ENCODE measurements around the gene ROBO2. TPM values are rescaled to one million over a fixed set of nuclear protein-coding genes. Genes with fewer than 3 reads are reported as not detected.

The ROBO2 gene
- total RNA-seq, 1 experiment from 2014 or later, result not detected

GRCh38 chr3:77053795-77054194 is 13.9 kb downstream of the ROBO2 start:
- Histone ChIP-seq H3K4me3 (replicated peaks in 1 of 2; ENCODE audit: low read depth in 1 of 2, low read length in 2 of 2) (no peak overlapping the region), H3K9ac (ENCODE audit: low read length) (no peak overlapping the region), H3K9me3 (ENCODE audit: control insufficient read depth in 1 of 2, insufficient read depth in 1 of 2, low read depth in 1 of 2, low read length in 2 of 2) (peaks cover 9 to 19% of the 10 kb centered on the region in 2 experiments; a peak in 3 of 4 replicates), H3K9me2 (ENCODE audit: insufficient read depth) (no peaks in the 10 kb centered on the region), H3K4me2 (ENCODE audit: low read length) (no peak overlapping the region), H3K4me1 (ENCODE audit: control insufficient read depth in 1 of 2, insufficient read depth in 2 of 2, low read length in 2 of 2) (no peaks in the 10 kb centered on the region), H4K20me1 (ENCODE audit: insufficient read depth) (no peaks in the 10 kb centered on the region), H2AFZ (ENCODE audit: low read depth, low read length, poor library complexity, severe bottlenecking) (no peak overlapping the region), H3K79me2 (ENCODE audit: insufficient read depth, low read length) (no peaks in the 10 kb centered on the region), H3K36me3 (ENCODE audit: control insufficient read depth in 1 of 2, insufficient read depth in 2 of 2, low read length in 2 of 2) (no peaks in the 10 kb centered on the region), H3K27ac (ENCODE audit: low read depth, low read length) (no peak overlapping the region), H3K27me3 (ENCODE audit: insufficient read depth, low read length) (no peaks in the 10 kb centered on the region)
- CTCF ChIA-PET, result no interaction called here
- POLR2A ChIA-PET, result no interaction called here
- ATAC-seq (no peak), DNase-seq (ENCODE audit: low read depth, low spot score) (no peak)
- TF ChIP-seq EGR1 (IDR thresholded peaks at IDR 0.05; ENCODE audit: low read depth), result no peak
- no peak for TF ChIP-seq FOSL1 (IDR thresholded peaks at IDR 0.05; ENCODE audit: low read depth)
- no peak for TF ChIP-seq CEBPB (IDR thresholded peaks at IDR 0.05; ENCODE audit: low read depth)
- TF ChIP-seq ZNF274 (IDR thresholded peaks at IDR 0.05; ENCODE audit: low read depth, low read length), result no peak
- no peak for TF ChIP-seq MAX (IDR thresholded peaks at IDR 0.05)
- no peak for TF ChIP-seq ZFX (IDR thresholded peaks at IDR 0.05)
- TF ChIP-seq REST (IDR thresholded peaks at IDR 0.05; ENCODE audit: low read depth), result no peak
- TF ChIP-seq ATF3 (IDR thresholded peaks at IDR 0.05), result no peak
- no peak for TF ChIP-seq CBX3 (IDR thresholded peaks at IDR 0.05; ENCODE audit: low read depth)
- TF ChIP-seq RAD21 (IDR thresholded peaks at IDR 0.05; ENCODE audit: low read depth), result no peak
- no peak for TF ChIP-seq CTCF (IDR thresholded peaks at IDR 0.05 in 2 of 3, conservative IDR thresholded peaks at IDR 0.05 in 1 of 3; ENCODE audit: borderline replicate concordance in 1 of 3, insufficient read depth in 1 of 3, low read depth in 2 of 3, low read length in 2 of 3)
- no peak for TF ChIP-seq EZH2 (IDR thresholded peaks at IDR 0.05)
- RAD21 ChIA-PET (ENCODE audit: low non-redundant PET in 1 of 2, low total read pairs in 2 of 2, uncharacterized antibody in 2 of 2, unreplicated experiment in 2 of 2), result no interaction called here
- BruUV-seq (replicated peaks), result no TSS peak
- intact Hi-C loops (cut with micrococcal nuclease), result no loop called here

Measured in HCT116 (cell line).